Activated naive CD4-positive, alpha-beta T cell treated with anti-CD3 and anti-CD28 coated beads, Interleukin-2, amount 50 U/mL, for 16 hours (primary cell): ENCODE measurements around the gene KIFBP.
A peak's percentile ranks its signal among the peaks of the same experiment; 100 is the strongest.
"Not testable (repeated sequence)": the region's sequence is repeated elsewhere in the genome, so short reads cannot be mapped to it uniquely, and the experiment has no call there.

Experiments
- DNase-seq: peaks from one replicate; pipeline ENCODE4 v3.0.0-alpha.2; 2020

The KIFBP gene

GRCh38 chr10:68988530-68989316, at the start of gene KIFBP:
TSS of gene KIFBP (plus strand) at chr10:68988803. CDS start at chr10:68988833, 30 bp downstream.
- peak; percentile 72 for DNase-seq

- DNase-seq, result no peak
Observed at GRCh38 chr10:68938884-68939283, 49.7 kb upstream of the KIFBP start.

GRCh38 chr10:68940917-68941316, 47.7 kb upstream of the KIFBP start:
- not testable (repeated sequence) for DNase-seq

- DNase-seq, result no peak
Observed at GRCh38 chr10:68950598-68950997, 38.0 kb upstream of the KIFBP start.

GRCh38 chr10:68954904-68955303, 33.7 kb upstream of the KIFBP start:
- no peak for DNase-seq

- DNase-seq, result peak; percentile 31
Observed at GRCh38 chr10:68955355-68955831, 33.2 kb upstream of the KIFBP start.

GRCh38 chr10:68955832-68956532, 32.6 kb upstream of the KIFBP start, which contains the start of gene DDX21:
TSS of gene DDX21 (plus strand) at chr10:68956170. CDS start at chr10:68956226, 56 bp downstream.
- peak; percentile 90 for DNase-seq

- DNase-seq, result no peak
Observed at GRCh38 chr10:68957284-68957615, 31.4 kb upstream of the KIFBP start.

- DNase-seq, result no peak
Observed at GRCh38 chr10:68957654-68958053, 30.9 kb upstream of the KIFBP start.

- no peak for DNase-seq
Observed at GRCh38 chr10:68959695-68960527, 28.7 kb upstream of the KIFBP start.

- no peak for DNase-seq
Observed at GRCh38 chr10:68963151-68963550, 25.5 kb upstream of the KIFBP start.

GRCh38 chr10:68973975-68974374, 14.6 kb upstream of the KIFBP start:
- DNase-seq, result no peak

- not testable (repeated sequence) for DNase-seq
Observed at GRCh38 chr10:68975936-68976473, 12.6 kb upstream of the KIFBP start.

- DNase-seq, result not testable (repeated sequence)
Observed at GRCh38 chr10:68979738-68980137, 8.9 kb upstream of the KIFBP start.

GRCh38 chr10:68981074-68981473, 7.5 kb upstream of the KIFBP start:
- no peak for DNase-seq

- no peak for DNase-seq
Observed at GRCh38 chr10:68982389-68982788, 6.2 kb upstream of the KIFBP start.

GRCh38 chr10:68987611-68988010, 992 bp upstream of the KIFBP start:
- no peak for DNase-seq

GRCh38 chr10:68989317-68989990, 851 bp downstream of the KIFBP start:
- no peak for DNase-seq

GRCh38 chr10:68992636-68993440, 4.2 kb downstream of the KIFBP start:
- DNase-seq, result no peak

- no peak for DNase-seq
Observed at GRCh38 chr10:68997211-68997610, 8.6 kb downstream of the KIFBP start.

- no peak for DNase-seq
Observed at GRCh38 chr10:69004821-69005220, 16.2 kb downstream of the KIFBP start.
